Measurements from ENCODE around the gene DUOXA2.
"Not testable (repeated sequence)": the region's sequence is repeated elsewhere in the genome, so short reads cannot be mapped to it uniquely, and the experiment has no call there.

The DUOXA2 gene

GRCh38 chr15:45132844-45133560 is 18.9 kb downstream of the DUOXA2 start:
- peaks cover 55% of the 10 kb centered on the region for H3K27me3 ChIP-seq (ENCODE audit: low read depth, low read length)
- no peak overlapping the region for H3K27ac ChIP-seq (ENCODE audit: low read length)
- H3K36me3 ChIP-seq (ENCODE audit: control insufficient read depth in 1 of 2, insufficient read depth in 2 of 2, low read length in 2 of 2): no peaks in the 10 kb centered on the region
- no peak overlapping the region for H3K4me3 ChIP-seq (ENCODE audit: low read depth in 1 of 2, low read length in 2 of 2)
- peaks cover 0 to 7% of the 10 kb centered on the region in 2 donors for H3K4me1 ChIP-seq (ENCODE audit: control insufficient read depth in 1 of 2, insufficient read depth in 2 of 2, low read length in 2 of 2)
- H3K9me3 ChIP-seq (ENCODE audit: control insufficient read depth in 1 of 2, low read length in 2 of 2): no peaks in the 10 kb centered on the region

GRCh38 chr15:45133561-45133920 is 19.4 kb downstream of the DUOXA2 start:
- H3K27me3 ChIP-seq (ENCODE audit: low read depth, low read length): peaks cover 50% of the 10 kb centered on the region
- no peaks in the 10 kb centered on the region for H3K9me3 ChIP-seq (ENCODE audit: control insufficient read depth in 1 of 2, low read length in 2 of 2)
- H3K4me1 ChIP-seq (ENCODE audit: control insufficient read depth in 1 of 2, insufficient read depth in 2 of 2, low read length in 2 of 2): peaks cover 0 to 7% of the 10 kb centered on the region in 2 donors
- H3K4me3 ChIP-seq (ENCODE audit: low read depth in 1 of 2, low read length in 2 of 2): no peak overlapping the region
- H3K27ac ChIP-seq (ENCODE audit: low read length): no peak overlapping the region
- H3K36me3 ChIP-seq (ENCODE audit: control insufficient read depth in 1 of 2, insufficient read depth in 2 of 2, low read length in 2 of 2): no peaks in the 10 kb centered on the region

GRCh38 chr15:45134046-45134445 is 19.9 kb downstream of the DUOXA2 start:
- Histone ChIP-seq H3K27me3 (ENCODE audit: low read depth, low read length) (peaks cover 45% of the 10 kb centered on the region), H3K27ac (ENCODE audit: low read length) (no peak overlapping the region), H3K4me1 (ENCODE audit: control insufficient read depth in 1 of 2, insufficient read depth in 2 of 2, low read length in 2 of 2) (peaks cover 0 to 7% of the 10 kb centered on the region in 2 donors), H3K9me3 (ENCODE audit: control insufficient read depth in 1 of 2, low read length in 2 of 2) (no peaks in the 10 kb centered on the region), H3K4me3 (ENCODE audit: low read depth in 1 of 2, low read length in 2 of 2) (no peak overlapping the region), H3K36me3 (ENCODE audit: control insufficient read depth in 1 of 2, insufficient read depth in 2 of 2, low read length in 2 of 2) (no peaks in the 10 kb centered on the region)

- Histone ChIP-seq H3K4me1 (ENCODE audit: control insufficient read depth in 1 of 2, insufficient read depth in 2 of 2, low read length in 2 of 2) (peaks cover 0 to 7% of the 10 kb centered on the region in 2 donors), H3K4me3 (ENCODE audit: low read depth in 1 of 2, low read length in 2 of 2) (peak overlapping the region in 1 of 2 donors; percentile 33), H3K27me3 (ENCODE audit: low read depth, low read length) (peaks cover 39% of the 10 kb centered on the region), H3K36me3 (ENCODE audit: control insufficient read depth in 1 of 2, insufficient read depth in 2 of 2, low read length in 2 of 2) (no peaks in the 10 kb centered on the region), H3K9me3 (ENCODE audit: control insufficient read depth in 1 of 2, low read length in 2 of 2) (no peaks in the 10 kb centered on the region), H3K27ac (ENCODE audit: low read length) (no peak overlapping the region)
Observed at GRCh38 chr15:45134682-45135604, 20.8 kb downstream of the DUOXA2 start.

DNA sequence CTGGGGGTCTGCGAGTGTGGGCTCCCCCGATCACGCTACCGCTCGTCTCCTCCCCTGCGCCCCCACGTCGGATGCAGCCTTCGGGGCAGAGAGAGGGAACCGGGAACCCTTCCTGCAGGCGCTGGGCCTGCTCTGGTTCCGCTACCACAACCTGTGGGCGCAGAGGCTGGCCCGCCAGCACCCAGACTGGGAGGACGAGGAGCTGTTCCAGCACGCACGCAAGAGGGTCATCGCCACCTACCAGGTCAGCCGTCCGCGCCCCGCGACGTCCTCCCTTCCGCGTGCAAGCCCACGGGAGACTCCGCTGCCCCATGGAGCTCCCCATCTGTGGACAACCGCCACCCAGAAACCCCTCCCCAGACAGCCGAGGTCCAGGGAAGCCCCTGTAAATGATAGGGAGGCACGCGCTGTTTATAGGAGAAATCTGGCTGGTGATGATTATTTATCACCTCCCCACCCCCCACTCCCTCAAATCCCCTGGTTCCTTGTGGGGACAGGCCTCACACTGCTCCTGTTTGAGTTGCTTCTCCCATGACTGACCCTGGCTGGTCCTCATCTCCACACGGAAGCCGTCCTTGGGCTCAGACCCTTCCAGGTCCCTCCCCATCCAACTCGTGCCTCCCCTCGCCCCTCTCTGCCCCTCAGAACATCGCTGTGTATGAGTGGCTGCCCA is 21.7 kb downstream of the DUOXA2 start:
- not testable (repeated sequence) for H3K4me1 ChIP-seq (ENCODE audit: control insufficient read depth in 1 of 2, insufficient read depth in 2 of 2, low read length in 2 of 2); H3K4me3 ChIP-seq (ENCODE audit: low read depth in 1 of 2, low read length in 2 of 2); H3K36me3 ChIP-seq (ENCODE audit: control insufficient read depth in 1 of 2, insufficient read depth in 2 of 2, low read length in 2 of 2); H3K27ac ChIP-seq (ENCODE audit: low read length); H3K9me3 ChIP-seq (ENCODE audit: control insufficient read depth in 1 of 2, low read length in 2 of 2)
- peaks cover 30% of the 10 kb centered on the region for H3K27me3 ChIP-seq (ENCODE audit: low read depth, low read length)

- H3K36me3 ChIP-seq (ENCODE audit: control insufficient read depth in 1 of 2, insufficient read depth in 2 of 2, low read length in 2 of 2): no peaks in the 10 kb centered on the region
- peaks cover 0 to 7% of the 10 kb centered on the region in 2 donors for H3K4me1 ChIP-seq (ENCODE audit: control insufficient read depth in 1 of 2, insufficient read depth in 2 of 2, low read length in 2 of 2)
- peaks cover 30% of the 10 kb centered on the region for H3K27me3 ChIP-seq (ENCODE audit: low read depth, low read length)
- no peaks in the 10 kb centered on the region for H3K9me3 ChIP-seq (ENCODE audit: control insufficient read depth in 1 of 2, low read length in 2 of 2)
- H3K27ac ChIP-seq (ENCODE audit: low read length): no peak overlapping the region
- H3K4me3 ChIP-seq (ENCODE audit: low read depth in 1 of 2, low read length in 2 of 2): no peak overlapping the region
Observed at GRCh38 chr15:45136378-45136764, 22.2 kb downstream of the DUOXA2 start.

DNA sequence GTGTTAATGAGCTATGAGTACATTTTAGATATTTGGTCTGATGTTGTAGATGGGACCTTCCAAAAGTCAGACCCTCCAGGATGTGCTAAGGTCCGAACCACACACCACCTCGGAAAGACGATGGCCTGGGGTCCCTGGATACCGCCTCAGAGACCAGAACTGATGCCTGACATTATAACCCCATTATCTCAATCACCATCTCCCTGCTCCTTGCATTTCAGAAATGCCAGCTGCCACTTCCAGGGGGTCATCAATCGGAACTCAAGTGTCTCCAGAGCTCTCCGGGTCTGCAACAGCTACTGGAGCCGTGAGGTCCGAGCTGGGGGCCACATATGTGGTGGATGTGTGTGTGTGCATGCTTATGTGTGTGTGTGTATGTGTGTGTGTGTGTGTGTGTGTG is 23.6 kb downstream of the DUOXA2 start:
- Histone ChIP-seq H3K4me1 (ENCODE audit: control insufficient read depth in 1 of 2, insufficient read depth in 2 of 2, low read length in 2 of 2) (peaks cover 0 to 7% of the 10 kb centered on the region in 2 donors), H3K4me3 (ENCODE audit: low read depth in 1 of 2, low read length in 2 of 2) (no peak overlapping the region), H3K9me3 (ENCODE audit: control insufficient read depth in 1 of 2, low read length in 2 of 2) (no peaks in the 10 kb centered on the region), H3K27ac (ENCODE audit: low read length) (no peak overlapping the region), H3K36me3 (ENCODE audit: control insufficient read depth in 1 of 2, insufficient read depth in 2 of 2, low read length in 2 of 2) (no peaks in the 10 kb centered on the region), H3K27me3 (ENCODE audit: low read depth, low read length) (peaks cover 30% of the 10 kb centered on the region)

GRCh38 chr15:45138814-45139765 is 25.0 kb downstream of the DUOXA2 start:
- no peak overlapping the region for H3K4me3 ChIP-seq (ENCODE audit: low read depth in 1 of 2, low read length in 2 of 2)
- H3K36me3 ChIP-seq (ENCODE audit: control insufficient read depth in 1 of 2, insufficient read depth in 2 of 2, low read length in 2 of 2): no peaks in the 10 kb centered on the region
- no peak overlapping the region for H3K27ac ChIP-seq (ENCODE audit: low read length)
- peaks cover 21% of the 10 kb centered on the region for H3K27me3 ChIP-seq (ENCODE audit: low read depth, low read length)
- peaks cover 0 to 7% of the 10 kb centered on the region in 2 donors for H3K4me1 ChIP-seq (ENCODE audit: control insufficient read depth in 1 of 2, insufficient read depth in 2 of 2, low read length in 2 of 2)
- H3K9me3 ChIP-seq (ENCODE audit: control insufficient read depth in 1 of 2, low read length in 2 of 2): no peaks in the 10 kb centered on the region

GRCh38 chr15:45139770-45140169 is 25.6 kb downstream of the DUOXA2 start:
- H3K9me3 ChIP-seq (ENCODE audit: control insufficient read depth in 1 of 2, low read length in 2 of 2): no peaks in the 10 kb centered on the region
- peaks cover 14% of the 10 kb centered on the region for H3K27me3 ChIP-seq (ENCODE audit: low read depth, low read length)
- H3K4me1 ChIP-seq (ENCODE audit: control insufficient read depth in 1 of 2, insufficient read depth in 2 of 2, low read length in 2 of 2): peaks cover 0 to 7% of the 10 kb centered on the region in 2 donors
- no peaks in the 10 kb centered on the region for H3K36me3 ChIP-seq (ENCODE audit: control insufficient read depth in 1 of 2, insufficient read depth in 2 of 2, low read length in 2 of 2)
- no peak overlapping the region for H3K27ac ChIP-seq (ENCODE audit: low read length)
- H3K4me3 ChIP-seq (ENCODE audit: low read depth in 1 of 2, low read length in 2 of 2): no peak overlapping the region

GRCh38 chr15:45140557-45141250 is 26.6 kb downstream of the DUOXA2 start:
- Histone ChIP-seq H3K4me1 (ENCODE audit: control insufficient read depth in 1 of 2, insufficient read depth in 2 of 2, low read length in 2 of 2) (no peaks in the 10 kb centered on the region), H3K4me3 (ENCODE audit: low read depth in 1 of 2, low read length in 2 of 2) (no peak overlapping the region), H3K36me3 (ENCODE audit: control insufficient read depth in 1 of 2, insufficient read depth in 2 of 2, low read length in 2 of 2) (no peaks in the 10 kb centered on the region), H3K27ac (ENCODE audit: low read length) (no peak overlapping the region), H3K9me3 (ENCODE audit: control insufficient read depth in 1 of 2, low read length in 2 of 2) (no peaks in the 10 kb centered on the region), H3K27me3 (ENCODE audit: low read depth, low read length) (peaks cover 10% of the 10 kb centered on the region)

Data from muscle layer of duodenum (tissue), 2 donors.